Activated naive CD4-positive, alpha-beta T cell treated with anti-CD3 and anti-CD28 coated beads, Interleukin-2, amount 50 U/mL, for 24 hours (primary cell): ENCODE results near the gene ANKHD1.

Source experiments
- H3K27ac Mint-ChIP-seq: one replicate; pipeline ENCODE4 v1.8.0; 2021; ENCODE audit warnings: mild to moderate bottlenecking, mixed read lengths
- H3K27me3 Mint-ChIP-seq: one replicate; pipeline ENCODE4 v1.8.0; 2021; ENCODE audit warnings: mixed read lengths
- H3K36me3 Mint-ChIP-seq: one replicate; pipeline ENCODE4 v1.8.0; 2021; ENCODE audit warnings: mixed read lengths
- H3K4me1 Mint-ChIP-seq: one replicate; pipeline ENCODE4 v1.8.0; 2021; ENCODE audit warnings: mixed read lengths
- H3K4me3 Mint-ChIP-seq: one replicate; pipeline ENCODE4 v1.8.0; 2021; ENCODE audit warnings: mild to moderate bottlenecking, mixed read lengths
- H3K9me3 Mint-ChIP-seq: one replicate; pipeline ENCODE4 v1.8.0; 2021; ENCODE audit warnings: mixed read lengths

ANKHD1 gene

DNA sequence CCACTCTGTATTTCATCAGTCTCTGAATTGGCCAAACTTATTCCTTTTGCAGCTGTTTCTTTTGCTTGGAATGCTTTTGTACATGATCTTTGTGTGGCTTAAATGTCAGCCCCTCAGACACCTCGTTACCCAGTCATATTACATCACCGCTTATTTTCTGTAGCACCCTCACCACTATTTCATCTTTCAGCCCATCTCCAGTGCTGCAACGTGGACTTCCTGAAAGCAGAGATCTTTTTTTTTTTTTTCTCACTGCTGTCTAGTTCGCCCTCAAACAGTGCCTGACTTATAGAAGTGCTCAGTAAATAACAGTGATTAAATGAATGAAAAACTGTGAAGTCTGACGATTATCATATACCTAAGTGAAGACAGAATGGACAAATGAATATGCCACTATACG, 154.8 kb downstream of the ANKHD1 start:
- peak overlapping the region; percentile 94 for H3K4me3 Mint-ChIP-seq
- H3K9me3 Mint-ChIP-seq, result no peaks in the 10 kb centered on the region

DNA sequence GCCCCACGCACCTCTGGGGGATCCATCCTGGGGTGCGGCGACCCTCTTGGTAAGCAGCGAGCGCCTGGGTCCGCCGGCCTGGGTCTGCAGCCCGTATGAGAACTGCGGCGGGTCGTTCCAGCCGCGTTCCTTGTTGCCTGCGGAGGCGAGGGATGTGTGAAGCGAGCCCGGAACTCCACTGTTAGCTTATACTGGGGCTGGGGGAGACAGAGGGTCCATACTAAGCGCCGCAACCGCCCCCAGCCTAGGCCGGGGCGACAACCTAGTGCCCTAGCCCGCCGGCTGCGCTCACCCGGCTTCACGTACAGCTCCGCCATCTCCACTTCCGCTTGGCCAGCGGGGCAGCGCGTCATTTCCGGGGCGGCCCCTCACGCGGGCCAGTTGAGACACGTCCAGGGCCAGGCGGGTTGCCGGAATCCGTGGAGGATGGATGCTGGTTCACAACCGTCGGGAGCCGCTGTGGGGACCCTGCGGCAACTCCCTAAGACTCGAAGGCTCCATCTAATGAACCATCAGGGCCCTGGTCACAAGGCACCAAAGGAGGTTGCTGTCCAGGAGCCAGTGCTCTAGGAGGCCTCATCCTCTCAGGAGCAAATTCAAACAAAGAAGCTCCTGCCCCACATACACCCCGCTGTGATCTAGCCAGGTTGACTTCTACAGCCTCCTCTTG, 155.6 kb downstream of the ANKHD1 start, which contains the start of gene SRA1:
TSS of gene SRA1 (minus strand) at position 338 of the 670 bp plus-strand sequence. CDS start at position 317, 21 bp downstream.
- Mint-ChIP-seq H3K27me3 (no peaks in the 10 kb centered on the region), H3K36me3 (peaks cover 10% of the 10 kb centered on the region), H3K4me1 (peaks cover 58% of the 10 kb centered on the region), H3K4me3 (peak within 1 kb of the TSS; percentile 94), H3K9me3 (no peaks in the 10 kb centered on the region), H3K27ac (peak within 1 kb of the TSS; percentile 94)

More for the DNA sequence above, 154.8 kb downstream of the ANKHD1 start:
- Mint-ChIP-seq H3K27me3 (no peaks in the 10 kb centered on the region), H3K4me1 (peaks cover 57% of the 10 kb centered on the region), H3K36me3 (peaks cover 11% of the 10 kb centered on the region), H3K27ac (peak overlapping the region; percentile 93)

DNA sequence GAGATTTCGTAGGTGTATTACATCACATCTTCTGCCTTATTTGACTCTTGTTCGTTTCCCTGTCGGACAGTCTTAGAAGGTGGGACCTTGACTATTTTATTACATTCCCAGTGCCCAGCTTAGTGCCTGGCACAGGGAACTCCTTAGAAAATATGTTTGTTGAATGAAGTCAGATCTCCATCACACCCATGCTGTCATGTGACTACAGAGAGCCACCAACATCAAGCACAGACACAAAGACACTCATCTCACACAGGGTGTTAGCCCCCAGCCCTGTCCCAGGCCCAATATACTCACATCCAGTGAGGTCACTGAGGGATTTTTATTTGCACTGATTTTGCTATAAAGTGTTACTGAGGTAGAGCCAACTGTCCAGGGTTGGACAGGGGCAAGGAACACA, 156.3 kb downstream of the ANKHD1 start:
- H3K27me3 Mint-ChIP-seq, result no peaks in the 10 kb centered on the region
- H3K27ac Mint-ChIP-seq, result peak overlapping the region; percentile 94
- H3K36me3 Mint-ChIP-seq, result peaks cover 9% of the 10 kb centered on the region
- no peaks in the 10 kb centered on the region for H3K9me3 Mint-ChIP-seq
- H3K4me1 Mint-ChIP-seq, result peaks cover 59% of the 10 kb centered on the region
- H3K4me3 Mint-ChIP-seq, result peak overlapping the region; percentile 94

- no peaks in the 10 kb centered on the region for H3K27me3 Mint-ChIP-seq
- no peak overlapping the region for H3K4me3 Mint-ChIP-seq
- peaks cover 57% of the 10 kb centered on the region for H3K4me1 Mint-ChIP-seq
- H3K9me3 Mint-ChIP-seq, result no peaks in the 10 kb centered on the region
- peaks cover 7% of the 10 kb centered on the region for H3K36me3 Mint-ChIP-seq
- H3K27ac Mint-ChIP-seq, result peak overlapping the region; percentile 94
Measured at GRCh38 chr5:140558542-140558941, 156.9 kb downstream of the ANKHD1 start.

- H3K4me1 Mint-ChIP-seq, result peaks cover 44% of the 10 kb centered on the region
- peaks cover 7% of the 10 kb centered on the region for H3K36me3 Mint-ChIP-seq
- no peaks in the 10 kb centered on the region for H3K27me3 Mint-ChIP-seq
- no peak overlapping the region for H3K4me3 Mint-ChIP-seq
- no peak overlapping the region for H3K27ac Mint-ChIP-seq
- H3K9me3 Mint-ChIP-seq, result no peaks in the 10 kb centered on the region
Measured at GRCh38 chr5:140560227-140560626, 158.6 kb downstream of the ANKHD1 start.

DNA sequence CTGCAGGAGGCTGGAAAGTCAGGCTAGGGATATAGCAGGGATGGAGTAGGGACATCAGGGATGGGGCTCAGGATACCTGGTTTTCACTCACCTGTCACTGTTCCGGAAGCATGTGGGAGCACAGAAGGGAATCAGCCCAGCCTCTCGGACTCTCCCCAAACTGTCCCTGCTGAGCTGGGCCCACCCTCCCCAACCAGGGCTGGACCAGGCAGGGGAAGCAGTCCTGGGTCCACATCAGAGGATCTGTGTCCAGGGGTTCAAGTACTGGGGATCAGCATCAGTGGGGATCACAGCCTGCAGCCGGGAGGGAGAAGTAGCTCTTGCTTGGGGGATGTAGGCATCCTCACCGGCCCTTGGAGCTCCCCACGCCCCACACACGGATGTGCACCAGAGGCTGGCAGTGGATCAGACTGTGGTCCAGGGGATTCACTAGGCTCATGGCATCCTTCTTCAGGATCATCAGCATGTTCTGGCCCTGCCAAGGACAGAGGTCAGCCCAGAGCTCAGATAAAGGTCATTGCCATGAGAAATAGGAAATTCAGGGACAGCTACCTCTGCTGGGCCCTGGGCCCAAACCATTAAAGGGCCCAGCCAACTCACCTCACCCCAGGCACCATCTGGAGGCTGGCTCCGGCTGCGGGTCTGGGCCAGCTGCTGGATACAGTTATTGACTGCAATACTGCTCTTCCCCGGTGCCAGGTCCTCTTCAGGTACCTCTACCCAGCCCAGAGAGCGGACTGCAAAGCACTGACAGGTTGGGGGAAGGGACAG, 160.3 kb downstream of the ANKHD1 start:
- peaks cover 43% of the 10 kb centered on the region for H3K4me1 Mint-ChIP-seq
- H3K27me3 Mint-ChIP-seq, result no peaks in the 10 kb centered on the region
- H3K4me3 Mint-ChIP-seq, result no peak overlapping the region
- H3K36me3 Mint-ChIP-seq, result peaks cover 4% of the 10 kb centered on the region
- no peak overlapping the region for H3K27ac Mint-ChIP-seq
- H3K9me3 Mint-ChIP-seq, result no peaks in the 10 kb centered on the region

GRCh38 chr5:140563596-140563995, 162.0 kb downstream of the ANKHD1 start:
- peak overlapping the region; percentile 92 for H3K4me3 Mint-ChIP-seq
- peak overlapping the region; percentile 80 for H3K27ac Mint-ChIP-seq
- no peaks in the 10 kb centered on the region for H3K27me3 Mint-ChIP-seq
- peaks cover 54% of the 10 kb centered on the region for H3K4me1 Mint-ChIP-seq
- H3K36me3 Mint-ChIP-seq, result peaks cover 16% of the 10 kb centered on the region
- no peaks in the 10 kb centered on the region for H3K9me3 Mint-ChIP-seq

- H3K4me1 Mint-ChIP-seq, result peaks cover 60% of the 10 kb centered on the region
- no peaks in the 10 kb centered on the region for H3K9me3 Mint-ChIP-seq
- H3K4me3 Mint-ChIP-seq, result peak within 1 kb of the TSS; percentile 92
- H3K36me3 Mint-ChIP-seq, result peaks cover 18% of the 10 kb centered on the region
- H3K27me3 Mint-ChIP-seq, result no peaks in the 10 kb centered on the region
- peak within 1 kb of the TSS; percentile 98 for H3K27ac Mint-ChIP-seq
Measured at GRCh38 chr5:140564196-140565023, 162.8 kb downstream of the ANKHD1 start, which contains the start of the genes APBB3 and SLC35A4. APBB3 (minus strand) TSS chr5:140564598; CDS start chr5:140564245, 353 bp downstream. SLC35A4 (plus strand) TSS chr5:140564828; CDS start chr5:140567170, 2,342 bp downstream.

DNA sequence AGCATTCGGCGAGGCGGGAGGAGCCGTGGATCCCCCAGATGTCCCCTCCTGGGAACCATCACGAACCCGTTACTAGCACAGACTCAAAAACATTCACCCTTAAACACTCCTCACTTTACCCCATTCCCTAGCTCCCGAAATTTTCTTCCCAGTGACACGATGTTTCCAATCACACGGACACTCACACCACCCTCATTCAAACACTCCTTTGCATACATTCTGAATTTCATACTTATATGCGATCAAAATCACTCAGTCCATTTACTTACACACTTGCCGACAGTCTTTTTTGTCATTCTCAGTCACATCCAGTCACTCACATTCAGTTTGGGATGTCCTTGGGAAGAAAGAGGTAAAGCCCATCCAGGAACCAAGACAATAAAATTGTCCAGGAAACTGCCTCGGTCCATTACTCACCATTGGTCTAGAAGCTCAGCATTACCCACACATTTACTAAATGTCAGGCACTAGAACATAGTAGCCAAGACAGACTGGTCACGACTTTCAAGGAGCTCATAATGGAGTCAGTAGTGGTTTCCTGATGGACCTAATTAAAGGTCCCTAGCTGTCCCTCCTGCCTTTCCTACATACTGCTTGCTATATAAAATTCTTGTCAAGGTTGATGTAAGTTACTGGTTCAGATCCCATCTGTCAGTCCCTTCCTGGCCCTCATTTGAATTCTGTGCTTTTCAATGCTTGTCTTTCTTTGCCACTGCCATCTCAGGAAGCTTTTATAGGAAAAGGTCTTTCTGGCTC, 163.6 kb downstream of the ANKHD1 start:
- peak overlapping the region; percentile 98 for H3K27ac Mint-ChIP-seq
- no peaks in the 10 kb centered on the region for H3K27me3 Mint-ChIP-seq
- peaks cover 18% of the 10 kb centered on the region for H3K36me3 Mint-ChIP-seq
- H3K4me3 Mint-ChIP-seq, result peak overlapping the region; percentile 92
- no peaks in the 10 kb centered on the region for H3K9me3 Mint-ChIP-seq
- H3K4me1 Mint-ChIP-seq, result peaks cover 63% of the 10 kb centered on the region

DNA sequence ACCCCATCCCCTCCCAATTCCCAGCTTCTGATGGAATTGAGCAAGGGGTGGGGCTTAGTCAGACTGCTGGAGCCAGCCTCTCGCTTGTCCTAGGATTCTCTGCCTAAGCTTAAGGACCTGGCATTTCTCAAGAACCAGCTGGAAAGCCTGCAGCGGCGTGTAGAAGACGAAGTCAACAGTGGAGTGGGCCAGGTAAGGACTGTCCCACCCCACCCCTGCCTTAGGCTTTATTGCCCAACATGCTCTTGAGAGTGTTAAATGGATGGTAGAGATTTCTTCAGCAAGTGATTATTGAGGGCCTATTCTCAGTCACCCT, 164.1 kb downstream of the ANKHD1 start:
- H3K4me3 Mint-ChIP-seq, result peak overlapping the region; percentile 92
- peaks cover 18% of the 10 kb centered on the region for H3K36me3 Mint-ChIP-seq
- H3K27me3 Mint-ChIP-seq, result no peaks in the 10 kb centered on the region
- H3K9me3 Mint-ChIP-seq, result no peaks in the 10 kb centered on the region
- H3K4me1 Mint-ChIP-seq, result peaks cover 67% of the 10 kb centered on the region
- H3K27ac Mint-ChIP-seq, result peak overlapping the region; percentile 98

DNA sequence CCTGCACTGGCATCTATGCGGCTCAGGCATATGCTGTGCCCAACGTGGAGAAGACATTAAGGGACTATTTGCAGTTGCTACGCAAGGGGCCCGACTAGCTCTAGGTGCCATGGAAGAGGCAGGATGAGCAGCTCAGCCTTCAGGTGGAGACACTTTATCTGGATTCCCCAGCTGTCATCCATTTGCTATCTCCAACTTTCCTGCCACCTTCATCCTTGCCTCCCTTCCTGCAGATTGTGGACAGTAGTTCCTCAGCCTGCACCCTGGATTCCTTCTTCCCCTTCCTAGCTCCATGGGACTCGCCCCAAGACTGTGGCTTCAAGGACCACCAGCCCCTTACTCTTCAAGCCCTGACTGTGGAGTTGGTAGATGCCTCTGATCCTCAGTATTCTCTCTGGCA, 165.0 kb downstream of the ANKHD1 start:
- H3K36me3 Mint-ChIP-seq, result peaks cover 22% of the 10 kb centered on the region
- H3K4me1 Mint-ChIP-seq, result peaks cover 64% of the 10 kb centered on the region
- H3K27me3 Mint-ChIP-seq, result no peaks in the 10 kb centered on the region
- H3K4me3 Mint-ChIP-seq, result peak overlapping the region; percentile 57
- H3K9me3 Mint-ChIP-seq, result no peaks in the 10 kb centered on the region
- H3K27ac Mint-ChIP-seq, result peak overlapping the region; percentile 35

GRCh38 chr5:140567136-140567818, 165.6 kb downstream of the ANKHD1 start:
- peak overlapping the region; percentile 47 for H3K4me3 Mint-ChIP-seq
- no peaks in the 10 kb centered on the region for H3K27me3 Mint-ChIP-seq
- no peaks in the 10 kb centered on the region for H3K9me3 Mint-ChIP-seq
- H3K27ac Mint-ChIP-seq, result peak overlapping the region; percentile 41
- H3K4me1 Mint-ChIP-seq, result peaks cover 64% of the 10 kb centered on the region
- peaks cover 23% of the 10 kb centered on the region for H3K36me3 Mint-ChIP-seq

DNA sequence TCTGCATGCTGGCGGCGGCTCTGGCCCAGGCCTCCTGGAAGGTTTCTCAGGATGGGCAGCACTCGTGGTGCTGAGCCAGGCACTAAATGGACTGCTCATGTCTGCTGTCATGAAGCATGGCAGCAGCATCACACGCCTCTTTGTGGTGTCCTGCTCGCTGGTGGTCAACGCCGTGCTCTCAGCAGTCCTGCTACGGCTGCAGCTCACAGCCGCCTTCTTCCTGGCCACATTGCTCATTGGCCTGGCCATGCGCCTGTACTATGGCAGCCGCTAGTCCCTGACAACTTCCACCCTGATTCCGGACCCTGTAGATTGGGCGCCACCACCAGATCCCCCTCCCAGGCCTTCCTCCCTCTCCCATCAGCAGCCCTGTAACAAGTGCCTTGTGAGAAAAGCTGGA, 166.2 kb downstream of the ANKHD1 start:
- peak overlapping the region; percentile 35 for H3K27ac Mint-ChIP-seq
- peaks cover 23% of the 10 kb centered on the region for H3K36me3 Mint-ChIP-seq
- H3K4me1 Mint-ChIP-seq, result peaks cover 59% of the 10 kb centered on the region
- no peaks in the 10 kb centered on the region for H3K9me3 Mint-ChIP-seq
- H3K27me3 Mint-ChIP-seq, result no peaks in the 10 kb centered on the region
- peak overlapping the region; percentile 42 for H3K4me3 Mint-ChIP-seq

DNA sequence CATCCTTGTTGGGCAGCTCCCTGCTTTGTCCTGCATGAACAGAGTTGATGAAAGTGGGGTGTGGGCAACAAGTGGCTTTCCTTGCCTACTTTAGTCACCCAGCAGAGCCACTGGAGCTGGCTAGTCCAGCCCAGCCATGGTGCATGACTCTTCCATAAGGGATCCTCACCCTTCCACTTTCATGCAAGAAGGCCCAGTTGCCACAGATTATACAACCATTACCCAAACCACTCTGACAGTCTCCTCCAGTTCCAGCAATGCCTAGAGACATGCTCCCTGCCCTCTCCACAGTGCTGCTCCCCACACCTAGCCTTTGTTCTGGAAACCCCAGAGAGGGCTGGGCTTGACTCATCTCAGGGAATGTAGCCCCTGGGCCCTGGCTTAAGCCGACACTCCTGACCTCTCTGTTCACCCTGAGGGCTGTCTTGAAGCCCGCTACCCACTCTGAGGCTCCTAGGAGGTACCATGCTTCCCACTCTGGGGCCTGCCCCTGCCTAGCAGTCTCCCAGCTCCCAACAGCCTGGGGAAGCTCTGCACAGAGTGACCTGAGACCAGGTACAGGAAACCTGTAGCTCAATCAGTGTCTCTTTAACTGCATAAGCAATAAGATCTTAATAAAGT, 166.9 kb downstream of the ANKHD1 start:
- peak overlapping the region; percentile 95 for H3K27ac Mint-ChIP-seq
- peak overlapping the region; percentile 82 for H3K4me3 Mint-ChIP-seq
- no peaks in the 10 kb centered on the region for H3K9me3 Mint-ChIP-seq
- H3K27me3 Mint-ChIP-seq, result no peaks in the 10 kb centered on the region
- peaks cover 54% of the 10 kb centered on the region for H3K4me1 Mint-ChIP-seq
- peaks cover 23% of the 10 kb centered on the region for H3K36me3 Mint-ChIP-seq
